ENCODE data around the gene CACNA1C.

GRCh38 chr12:2165927-2166326 lies 113.1 kb downstream of the CACNA1C start:
- TF ChIP-seq CTCF (IDR thresholded peaks at IDR 0.05), result no peak
- TF ChIP-seq POLR2A (IDR thresholded peaks at IDR 0.05), result no peak
